GM12873 (cell line): ENCODE measurements around the gene PPARD.

ENCODE experiments used
- TF ChIP-seq, protein P1 (sequence below): IDR thresholded peaks from 2 replicates; pipeline ENCODE4 v1.5.1; 2012; ENCODE audit warnings: low read depth, mild to moderate bottlenecking, moderate library complexity, low read length, control low read depth; ENCODE audit not compliant: insufficient read depth; ENCODE audit errors: missing control alignments

PPARD gene

GRCh38 chr6:35436071-35436857, 93.9 kb downstream of the PPARD start:
- TF ChIP-seq, protein P1, sequence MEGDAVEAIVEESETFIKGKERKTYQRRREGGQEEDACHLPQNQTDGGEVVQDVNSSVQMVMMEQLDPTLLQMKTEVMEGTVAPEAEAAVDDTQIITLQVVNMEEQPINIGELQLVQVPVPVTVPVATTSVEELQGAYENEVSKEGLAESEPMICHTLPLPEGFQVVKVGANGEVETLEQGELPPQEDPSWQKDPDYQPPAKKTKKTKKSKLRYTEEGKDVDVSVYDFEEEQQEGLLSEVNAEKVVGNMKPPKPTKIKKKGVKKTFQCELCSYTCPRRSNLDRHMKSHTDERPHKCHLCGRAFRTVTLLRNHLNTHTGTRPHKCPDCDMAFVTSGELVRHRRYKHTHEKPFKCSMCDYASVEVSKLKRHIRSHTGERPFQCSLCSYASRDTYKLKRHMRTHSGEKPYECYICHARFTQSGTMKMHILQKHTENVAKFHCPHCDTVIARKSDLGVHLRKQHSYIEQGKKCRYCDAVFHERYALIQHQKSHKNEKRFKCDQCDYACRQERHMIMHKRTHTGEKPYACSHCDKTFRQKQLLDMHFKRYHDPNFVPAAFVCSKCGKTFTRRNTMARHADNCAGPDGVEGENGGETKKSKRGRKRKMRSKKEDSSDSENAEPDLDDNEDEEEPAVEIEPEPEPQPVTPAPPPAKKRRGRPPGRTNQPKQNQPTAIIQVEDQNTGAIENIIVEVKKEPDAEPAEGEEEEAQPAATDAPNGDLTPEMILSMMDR = no peak

- TF ChIP-seq, protein P1 = no peak
These were observed 97.0 kb downstream of the PPARD start for GRCh38 chr6:35439308-35439707.

- TF ChIP-seq, protein P1 = no peak
These were observed 98.8 kb downstream of the PPARD start for GRCh38 chr6:35441205-35441604.

GRCh38 chr6:35441642-35442041, 99.3 kb downstream of the PPARD start:
- TF ChIP-seq, protein P1 = no peak

DNA sequence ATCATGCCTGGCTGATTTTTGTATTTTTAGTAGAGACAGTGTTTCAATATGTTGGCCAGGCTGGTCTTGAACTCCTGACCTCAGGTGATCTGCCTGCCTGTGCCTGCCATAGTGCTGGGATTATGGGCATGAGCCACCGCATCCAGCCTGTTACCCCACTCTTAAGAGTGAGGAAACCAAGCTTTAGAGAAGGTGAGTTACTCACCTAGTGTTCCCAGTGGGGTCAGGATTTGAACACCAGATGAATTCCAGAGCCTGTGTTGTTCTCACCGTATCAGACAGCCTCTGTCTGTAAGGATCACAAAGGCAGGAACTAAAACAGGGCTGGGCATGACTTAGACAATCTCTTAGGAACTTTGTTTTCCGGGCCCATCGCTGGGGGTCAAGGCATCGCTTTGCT, 100.3 kb downstream of the PPARD start:
- TF ChIP-seq, protein P1 = no peak

DNA sequence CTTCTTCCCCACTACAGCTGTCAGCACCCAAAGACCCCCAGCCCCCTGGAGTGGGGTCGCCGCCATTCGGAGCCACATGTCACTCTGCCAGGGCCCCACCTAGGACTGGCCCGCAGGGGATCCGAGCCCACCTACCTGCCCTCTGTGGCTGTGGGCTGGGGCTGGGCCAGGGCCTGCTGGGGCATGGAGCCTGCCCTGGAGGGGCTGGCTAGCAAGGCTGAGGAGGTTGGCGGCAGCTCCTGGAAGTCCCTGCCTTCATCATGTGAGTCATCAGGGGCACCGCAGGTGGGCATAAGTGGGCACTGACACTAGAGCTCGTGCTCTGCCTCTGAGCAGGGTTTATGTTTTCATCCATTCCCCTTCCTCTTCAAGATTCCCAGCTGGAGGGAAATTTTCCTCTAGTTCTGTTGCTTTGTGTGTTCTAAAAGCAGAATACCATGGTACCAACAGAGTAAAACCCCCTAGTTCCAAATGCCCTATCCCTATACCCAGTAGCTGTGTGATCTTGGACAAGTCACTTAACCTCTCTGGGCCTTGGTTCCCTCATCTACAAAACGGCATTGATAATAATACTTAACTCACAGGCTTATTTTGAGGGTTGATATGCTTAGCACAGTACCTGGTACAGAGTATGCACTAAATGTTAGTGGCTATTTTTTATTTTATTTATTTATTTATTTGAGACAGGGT, 101.1 kb downstream of the PPARD start:
- TF ChIP-seq, protein P1 = no peak

- TF ChIP-seq, protein P1 = no peak
These were observed 103.3 kb downstream of the PPARD start for GRCh38 chr6:35445691-35446090.
